HEK293 (cell line): ENCODE data around the gene INSYN2B.

Source experiments
- CTCF ChIA-PET: fragments of 350-600 bp; formaldehyde crosslinking; extraction: SDS; loops from one replicate; lab custom pipeline; 2021; ENCODE audit warnings: antibody characterized with exemption; lab: Yijun Ruan, JAX
- POLR2A ChIA-PET: fragments of 300-600 bp; formaldehyde crosslinking; extraction: SDS; loops from one replicate; lab custom pipeline; 2020; ENCODE audit warnings: antibody characterized with exemption, inconsistent platforms; lab: Yijun Ruan, JAX
- H3K27ac ChIP-seq: fragments of 200-500 bp; sonication (Bioruptor generic); 2 replicates; pipeline ENCODE4 v1.5.1; 2014; ENCODE audit warnings: low read depth, low read length, control low read depth, inconsistent platforms; ENCODE audit errors: extremely low read depth
- H3K36me3 ChIP-seq, 2 experiments: fragments of 200-500 bp in 1 of 2; sonication (Bioruptor generic) in 1 of 2; 1 replicate in 1 of 2; 2 replicates in 1 of 2; pipeline ENCODE4 v1.5.1; 2014 to 2017; ENCODE audit warnings: inconsistent platforms in 2 of 2, low read length in 2 of 2; ENCODE audit not compliant: control insufficient read depth in 2 of 2, insufficient read depth in 1 of 2
- H3K4me1 ChIP-seq: fragments of 200-500 bp; sonication (Bioruptor generic); 2 replicates; pipeline ENCODE4 v1.5.1; 2014; ENCODE audit warnings: mild to moderate bottlenecking, low read length, inconsistent platforms; ENCODE audit not compliant: control insufficient read depth, insufficient read depth
- H3K4me3 ChIP-seq: 2 replicates; pipeline ENCODE4 v1.5.1; 2011; ENCODE audit warnings: low read depth, mild to moderate bottlenecking, control low read depth, low read length, moderate library complexity
- H3K9me3 ChIP-seq: fragments of 200-500 bp; sonication (Bioruptor generic); 2 replicates; pipeline ENCODE4 v1.5.1; 2014; ENCODE audit warnings: low read depth, low read length, inconsistent platforms; ENCODE audit not compliant: control insufficient read depth, insufficient read depth
- ATF2 ChIP-seq: fragments of 450-650 bp; formaldehyde crosslinking; IDR thresholded peaks from 2 replicates; pipeline ENCODE4 v1.5.1; 2016; ENCODE audit warnings: missing biosample characterization, missing genetic modification characterization, low read depth
- ELK4 ChIP-seq: IDR thresholded peaks from 2 replicates; pipeline ENCODE4 v1.6.1; 2011; ENCODE audit warnings: mild to moderate bottlenecking, low read depth, low read length, borderline replicate concordance
- GLI4 ChIP-seq: fragments of 450-650 bp; formaldehyde crosslinking; IDR thresholded peaks from 2 replicates; pipeline ENCODE4 v1.5.1; 2016; ENCODE audit warnings: missing biosample characterization, missing genetic modification characterization
- ZBTB20 ChIP-seq: fragments of 450-650 bp; formaldehyde crosslinking; IDR thresholded peaks from 2 replicates; pipeline ENCODE4 v1.5.1; 2016; ENCODE audit warnings: missing biosample characterization, missing genetic modification characterization
- ZBTB8A ChIP-seq: fragments of 450-650 bp; formaldehyde crosslinking; IDR thresholded peaks from 2 replicates; pipeline ENCODE4 v1.5.1; 2016; ENCODE audit warnings: missing biosample characterization, missing genetic modification characterization
- ZNF10 ChIP-seq: fragments of 450-650 bp; formaldehyde crosslinking; IDR thresholded peaks from 2 replicates; pipeline ENCODE4 v1.5.1; 2017; ENCODE audit warnings: missing biosample characterization, missing genetic modification characterization
- ZNF146 ChIP-seq: fragments of 450-650 bp; formaldehyde crosslinking; IDR thresholded peaks from 2 replicates; pipeline ENCODE4 v1.5.1; 2016; ENCODE audit warnings: missing biosample characterization, missing genetic modification characterization
- ZNF155 ChIP-seq: fragments of 450-650 bp; formaldehyde crosslinking; IDR thresholded peaks from 2 replicates; pipeline ENCODE4 v1.5.1; 2016; ENCODE audit warnings: missing biosample characterization, missing genetic modification characterization
- ZNF174 ChIP-seq: fragments of 450-650 bp; formaldehyde crosslinking; IDR thresholded peaks from 2 replicates; pipeline ENCODE4 v1.5.0; 2017; ENCODE audit warnings: missing biosample characterization, mild to moderate bottlenecking, missing genetic modification characterization
- ZNF280C ChIP-seq: fragments of 450-650 bp; formaldehyde crosslinking; IDR thresholded peaks from 2 replicates; pipeline ENCODE4 v1.5.1; 2016; ENCODE audit warnings: missing biosample characterization, missing genetic modification characterization
- ZNF350 ChIP-seq: fragments of 450-650 bp; formaldehyde crosslinking; IDR thresholded peaks from 2 replicates; pipeline ENCODE4 v1.5.0; 2017; ENCODE audit warnings: missing biosample characterization, mild to moderate bottlenecking, missing genetic modification characterization
- ZNF488 ChIP-seq: fragments of 450-650 bp; formaldehyde crosslinking; IDR thresholded peaks from 2 replicates; pipeline ENCODE4 v1.5.1; 2016; ENCODE audit warnings: missing biosample characterization, missing genetic modification characterization
- ZNF701 ChIP-seq: fragments of 450-650 bp; formaldehyde crosslinking; IDR thresholded peaks from 2 replicates; pipeline ENCODE4 v1.5.1; 2016; ENCODE audit warnings: missing biosample characterization, missing genetic modification characterization
- ZNF76 ChIP-seq: fragments of 450-650 bp; formaldehyde crosslinking; IDR thresholded peaks from 2 replicates; pipeline ENCODE4; 2016; ENCODE audit warnings: low read depth, missing biosample characterization, missing genetic modification characterization, borderline replicate concordance
- ZNF792 ChIP-seq: fragments of 450-650 bp; formaldehyde crosslinking; IDR thresholded peaks from 2 replicates; pipeline ENCODE4 v1.5.1; 2016; ENCODE audit warnings: missing biosample characterization, missing genetic modification characterization
- ZSCAN16 ChIP-seq: fragments of 450-650 bp; formaldehyde crosslinking; IDR thresholded peaks from 2 replicates; pipeline ENCODE4 v1.5.1; 2016; ENCODE audit warnings: missing biosample characterization, missing genetic modification characterization
- TF ChIP-seq, protein P1 (sequence below): fragments of 450-650 bp; formaldehyde crosslinking; conservative IDR thresholded peaks from 2 replicates; pipeline ENCODE4 v1.5.1; 2016; ENCODE audit warnings: low read depth, missing biosample characterization, missing genetic modification characterization
- TF ChIP-seq, protein P2 (sequence below): fragments of 450-650 bp; formaldehyde crosslinking; IDR thresholded peaks from 2 replicates; pipeline ENCODE4 v1.5.1; 2016; ENCODE audit warnings: missing biosample characterization, missing genetic modification characterization
- TF ChIP-seq, protein P3 (sequence below): fragments of 450-650 bp; formaldehyde crosslinking; IDR thresholded peaks from 2 replicates; pipeline ENCODE4 v1.5.1; 2016; ENCODE audit warnings: missing biosample characterization, missing genetic modification characterization
- TF ChIP-seq, protein P4 (sequence below): fragments of 450-650 bp; formaldehyde crosslinking; IDR thresholded peaks from 2 replicates; pipeline ENCODE4 v1.5.1; 2016; ENCODE audit warnings: missing biosample characterization, missing genetic modification characterization, low read depth

INSYN2B gene

DNA sequence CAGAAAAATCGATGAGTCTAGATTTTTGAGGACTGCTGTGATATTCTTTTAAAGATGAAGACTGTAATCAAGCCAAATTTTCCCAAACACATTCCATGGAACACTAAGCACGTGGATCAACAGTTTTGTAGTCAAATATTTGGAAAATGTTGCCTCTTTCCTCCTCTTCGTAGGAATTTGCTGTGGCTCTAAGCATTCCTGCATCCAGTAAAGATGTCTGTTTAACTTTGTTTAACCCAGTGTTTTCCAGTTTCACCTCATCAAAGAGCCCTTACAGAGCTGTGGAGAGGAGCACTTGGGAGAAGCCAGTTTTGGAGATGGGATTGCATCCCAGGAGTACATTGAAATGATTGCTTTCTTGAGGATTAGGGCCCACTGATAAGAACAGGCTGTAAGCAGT is 58.9 kb downstream of the INSYN2B start:
- ChIA-PET CTCF (interaction anchor here (0.6 to 2.1 kb wide), 2 partner anchors 48 to 59 kb away, joined by 6 to 8 read pairs; partner anchors contain the start of gene INSYN2B), POLR2A (no interaction called here)
- Histone ChIP-seq H3K27ac (no peak overlapping the region), H3K4me3 (no peak overlapping the region), H3K9me3 (no peaks in the 10 kb centered on the region), H3K36me3 (no peaks in the 10 kb centered on the region), H3K4me1 (no peaks in the 10 kb centered on the region)
- TF ChIP-seq ZNF10 (no peak), ZNF174 (tag by site-specific recombination) (no peak), ZNF350 (tag by site-specific recombination) (no peak), ZNF76 (tag by site-specific recombination) (no peak), ZNF701 (no peak), ZNF155 (no peak), GLI4 (tag by site-specific recombination) (no peak), ZBTB20 (tag by site-specific recombination) (no peak), ZNF280C (no peak), ZNF146 (tag by site-specific recombination) (no peak)
- TF ChIP-seq, protein P1, sequence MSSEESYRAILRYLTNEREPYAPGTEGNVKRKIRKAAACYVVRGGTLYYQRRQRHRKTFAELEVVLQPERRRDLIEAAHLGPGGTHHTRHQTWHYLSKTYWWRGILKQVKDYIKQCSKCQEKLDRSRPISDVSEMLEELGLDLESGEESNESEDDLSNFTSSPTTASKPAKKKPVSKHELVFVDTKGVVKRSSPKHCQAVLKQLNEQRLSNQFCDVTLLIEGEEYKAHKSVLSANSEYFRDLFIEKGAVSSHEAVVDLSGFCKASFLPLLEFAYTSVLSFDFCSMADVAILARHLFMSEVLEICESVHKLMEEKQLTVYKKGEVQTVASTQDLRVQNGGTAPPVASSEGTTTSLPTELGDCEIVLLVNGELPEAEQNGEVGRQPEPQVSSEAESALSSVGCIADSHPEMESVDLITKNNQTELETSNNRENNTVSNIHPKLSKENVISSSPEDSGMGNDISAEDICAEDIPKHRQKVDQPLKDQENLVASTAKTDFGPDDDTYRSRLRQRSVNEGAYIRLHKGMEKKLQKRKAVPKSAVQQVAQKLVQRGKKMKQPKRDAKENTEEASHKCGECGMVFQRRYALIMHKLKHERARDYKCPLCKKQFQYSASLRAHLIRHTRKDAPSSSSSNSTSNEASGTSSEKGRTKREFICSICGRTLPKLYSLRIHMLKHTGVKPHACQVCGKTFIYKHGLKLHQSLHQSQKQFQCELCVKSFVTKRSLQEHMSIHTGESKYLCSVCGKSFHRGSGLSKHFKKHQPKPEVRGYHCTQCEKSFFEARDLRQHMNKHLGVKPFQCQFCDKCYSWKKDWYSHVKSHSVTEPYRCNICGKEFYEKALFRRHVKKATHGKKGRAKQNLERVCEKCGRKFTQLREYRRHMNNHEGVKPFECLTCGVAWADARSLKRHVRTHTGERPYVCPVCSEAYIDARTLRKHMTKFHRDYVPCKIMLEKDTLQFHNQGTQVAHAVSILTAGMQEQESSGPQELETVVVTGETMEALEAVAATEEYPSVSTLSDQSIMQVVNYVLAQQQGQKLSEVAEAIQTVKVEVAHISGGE = no peak
- TF ChIP-seq, protein P2, sequence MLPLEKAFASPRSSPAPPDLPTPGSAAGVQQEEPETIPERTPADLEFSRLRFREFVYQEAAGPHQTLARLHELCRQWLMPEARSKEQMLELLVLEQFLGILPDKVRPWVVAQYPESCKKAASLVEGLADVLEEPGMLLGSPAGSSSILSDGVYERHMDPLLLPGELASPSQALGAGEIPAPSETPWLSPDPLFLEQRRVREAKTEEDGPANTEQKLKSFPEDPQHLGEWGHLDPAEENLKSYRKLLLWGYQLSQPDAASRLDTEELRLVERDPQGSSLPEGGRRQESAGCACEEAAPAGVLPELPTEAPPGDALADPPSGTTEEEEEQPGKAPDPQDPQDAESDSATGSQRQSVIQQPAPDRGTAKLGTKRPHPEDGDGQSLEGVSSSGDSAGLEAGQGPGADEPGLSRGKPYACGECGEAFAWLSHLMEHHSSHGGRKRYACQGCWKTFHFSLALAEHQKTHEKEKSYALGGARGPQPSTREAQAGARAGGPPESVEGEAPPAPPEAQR = no peak

DNA sequence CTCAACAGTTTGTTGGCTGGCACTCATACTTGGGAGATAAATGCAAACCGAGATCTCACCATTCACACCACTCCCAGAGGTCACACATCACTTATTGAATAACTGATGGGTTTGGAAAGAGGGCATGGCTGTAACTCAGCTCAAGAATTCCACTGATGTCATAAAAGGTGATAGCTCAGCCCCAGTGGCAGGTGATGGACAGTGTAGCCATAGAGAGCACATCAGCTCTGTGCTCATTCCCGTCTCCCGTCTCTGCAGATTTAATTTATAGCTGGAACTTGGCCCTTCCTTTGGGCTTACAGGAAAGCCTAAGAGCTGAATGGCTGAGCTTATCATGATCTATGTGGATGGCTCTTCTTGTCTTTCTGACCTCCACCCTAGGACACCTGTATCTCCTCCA is 59.8 kb downstream of the INSYN2B start:
- ChIA-PET CTCF (interaction anchor here (1.0 to 1.1 kb wide), 2 partner anchors 59 to 61 kb away, joined by 3 to 4 read pairs; partner anchors contain the start of gene INSYN2B), POLR2A (no interaction called here)
- Histone ChIP-seq H3K4me3 (no peak overlapping the region), H3K27ac (no peak overlapping the region), H3K36me3 (no peaks in the 10 kb centered on the region), H3K4me1 (no peaks in the 10 kb centered on the region), H3K9me3 (no peaks in the 10 kb centered on the region)
- TF ChIP-seq ZNF174 (tag by site-specific recombination) = no peak
- no peak for TF ChIP-seq ZNF792
- TF ChIP-seq ZNF488 = no peak
- TF ChIP-seq ZBTB8A (tag by site-specific recombination) = no peak
- TF ChIP-seq ZSCAN16 = no peak
- no peak for TF ChIP-seq ATF2
- no peak for TF ChIP-seq ELK4
- TF ChIP-seq, protein P3, sequence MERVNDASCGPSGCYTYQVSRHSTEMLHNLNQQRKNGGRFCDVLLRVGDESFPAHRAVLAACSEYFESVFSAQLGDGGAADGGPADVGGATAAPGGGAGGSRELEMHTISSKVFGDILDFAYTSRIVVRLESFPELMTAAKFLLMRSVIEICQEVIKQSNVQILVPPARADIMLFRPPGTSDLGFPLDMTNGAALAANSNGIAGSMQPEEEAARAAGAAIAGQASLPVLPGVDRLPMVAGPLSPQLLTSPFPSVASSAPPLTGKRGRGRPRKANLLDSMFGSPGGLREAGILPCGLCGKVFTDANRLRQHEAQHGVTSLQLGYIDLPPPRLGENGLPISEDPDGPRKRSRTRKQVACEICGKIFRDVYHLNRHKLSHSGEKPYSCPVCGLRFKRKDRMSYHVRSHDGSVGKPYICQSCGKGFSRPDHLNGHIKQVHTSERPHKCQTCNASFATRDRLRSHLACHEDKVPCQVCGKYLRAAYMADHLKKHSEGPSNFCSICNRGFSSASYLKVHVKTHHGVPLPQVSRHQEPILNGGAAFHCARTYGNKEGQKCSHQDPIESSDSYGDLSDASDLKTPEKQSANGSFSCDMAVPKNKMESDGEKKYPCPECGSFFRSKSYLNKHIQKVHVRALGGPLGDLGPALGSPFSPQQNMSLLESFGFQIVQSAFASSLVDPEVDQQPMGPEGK (tag by site-specific recombination) = no peak
- TF ChIP-seq, protein P4, sequence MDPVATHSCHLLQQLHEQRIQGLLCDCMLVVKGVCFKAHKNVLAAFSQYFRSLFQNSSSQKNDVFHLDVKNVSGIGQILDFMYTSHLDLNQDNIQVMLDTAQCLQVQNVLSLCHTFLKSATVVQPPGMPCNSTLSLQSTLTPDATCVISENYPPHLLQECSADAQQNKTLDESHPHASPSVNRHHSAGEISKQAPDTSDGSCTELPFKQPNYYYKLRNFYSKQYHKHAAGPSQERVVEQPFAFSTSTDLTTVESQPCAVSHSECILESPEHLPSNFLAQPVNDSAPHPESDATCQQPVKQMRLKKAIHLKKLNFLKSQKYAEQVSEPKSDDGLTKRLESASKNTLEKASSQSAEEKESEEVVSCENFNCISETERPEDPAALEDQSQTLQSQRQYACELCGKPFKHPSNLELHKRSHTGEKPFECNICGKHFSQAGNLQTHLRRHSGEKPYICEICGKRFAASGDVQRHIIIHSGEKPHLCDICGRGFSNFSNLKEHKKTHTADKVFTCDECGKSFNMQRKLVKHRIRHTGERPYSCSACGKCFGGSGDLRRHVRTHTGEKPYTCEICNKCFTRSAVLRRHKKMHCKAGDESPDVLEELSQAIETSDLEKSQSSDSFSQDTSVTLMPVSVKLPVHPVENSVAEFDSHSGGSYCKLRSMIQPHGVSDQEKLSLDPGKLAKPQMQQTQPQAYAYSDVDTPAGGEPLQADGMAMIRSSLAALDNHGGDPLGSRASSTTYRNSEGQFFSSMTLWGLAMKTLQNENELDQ (tag by site-specific recombination) = no peak
